ENCODE data around the gene DDX4.
"Not testable (repeated sequence)": the region's sequence is repeated elsewhere in the genome, so short reads cannot be mapped to it uniquely, and the experiment has no call there.

The DDX4 gene

GRCh38 chr5:55724281-55724680, 13.6 kb upstream of the DDX4 start:
- Histone ChIP-seq H3K27ac (ENCODE audit: low read depth, low read length) (no peak overlapping the region), H3K4me1 (ENCODE audit: control insufficient read depth, insufficient read depth, low read length) (no peaks in the 10 kb centered on the region), H3K9ac (ENCODE audit: low read length) (no peak overlapping the region), H3K9me3 (ENCODE audit: control insufficient read depth, insufficient read depth, low read depth, low read length) (0 out of 2 replicates have a peak, but pooled peaks cover 2% of the 10 kb centered on the region), H3K4me3 (ENCODE audit: low read depth, low read length) (no peak overlapping the region), H3K36me3 (ENCODE audit: control insufficient read depth, insufficient read depth, low read length) (no peaks in the 10 kb centered on the region), H3K27me3 (ENCODE audit: control insufficient read depth, insufficient read depth, low read length) (no peaks in the 10 kb centered on the region)

DNA sequence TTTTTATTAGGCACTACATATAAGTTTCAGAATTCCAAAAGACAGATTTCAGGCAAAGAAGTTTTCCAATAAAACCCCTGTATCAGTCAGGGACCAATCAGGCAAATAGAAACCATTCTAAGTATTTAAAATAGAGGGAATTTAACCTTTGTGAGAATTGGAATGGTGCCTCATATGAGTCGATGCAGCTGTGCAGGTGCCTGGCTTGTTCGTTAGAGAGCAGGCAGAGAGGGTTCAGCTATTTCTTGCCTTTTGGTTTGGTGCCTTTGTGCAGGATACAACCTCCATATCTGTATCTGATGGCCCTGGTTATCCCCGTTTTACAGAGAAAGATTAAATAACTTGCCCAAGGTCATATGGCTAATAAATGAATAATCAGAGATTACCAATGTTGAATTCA, 6.0 kb upstream of the DDX4 start:
- Histone ChIP-seq H3K27ac (ENCODE audit: low read depth, low read length) (no peak overlapping the region), H3K4me3 (ENCODE audit: low read depth, low read length) (no peak overlapping the region), H3K9ac (ENCODE audit: low read length) (no peak overlapping the region), H3K27me3 (ENCODE audit: control insufficient read depth, insufficient read depth, low read length) (no peaks in the 10 kb centered on the region), H3K9me3 (ENCODE audit: control insufficient read depth, insufficient read depth, low read depth, low read length) (no peaks in the 10 kb centered on the region), H3K36me3 (ENCODE audit: control insufficient read depth, insufficient read depth, low read length) (no peaks in the 10 kb centered on the region), H3K4me1 (ENCODE audit: control insufficient read depth, insufficient read depth, low read length) (no peaks in the 10 kb centered on the region)

DNA sequence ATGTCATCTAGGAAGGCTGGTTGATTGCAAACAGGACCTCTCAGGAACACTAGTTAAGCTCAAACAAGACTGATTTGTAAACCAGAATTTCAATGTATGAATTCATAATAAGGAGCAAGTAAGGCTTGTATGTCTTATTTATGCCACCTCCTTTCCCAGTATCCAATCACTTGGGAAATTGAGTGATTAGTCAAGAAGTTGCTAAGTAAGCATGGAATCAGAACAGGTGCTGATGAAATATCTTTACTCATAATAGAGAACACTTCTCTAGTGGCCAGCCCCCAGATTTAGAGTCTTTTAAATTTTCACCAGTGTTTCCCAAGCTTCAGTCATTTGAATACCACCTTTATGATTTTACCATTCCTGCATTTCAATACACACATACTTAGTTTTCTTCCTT, 5.3 kb upstream of the DDX4 start:
- Histone ChIP-seq H3K9ac (ENCODE audit: low read length) (no peak overlapping the region), H3K9me3 (ENCODE audit: control insufficient read depth, insufficient read depth, low read depth, low read length) (no peaks in the 10 kb centered on the region)

GRCh38 chr5:55734658-55735057, 3.2 kb upstream of the DDX4 start:
- H3K9ac ChIP-seq (ENCODE audit: low read length) = no peak overlapping the region
- H3K27ac ChIP-seq (ENCODE audit: low read depth, low read length) = no peak overlapping the region
- no peak overlapping the region for H3K4me3 ChIP-seq (ENCODE audit: low read depth, low read length)
- no peaks in the 10 kb centered on the region for H3K27me3 ChIP-seq (ENCODE audit: control insufficient read depth, insufficient read depth, low read length)
- no peaks in the 10 kb centered on the region for H3K36me3 ChIP-seq (ENCODE audit: control insufficient read depth, insufficient read depth, low read length)
- no peaks in the 10 kb centered on the region for H3K9me3 ChIP-seq (ENCODE audit: control insufficient read depth, insufficient read depth, low read depth, low read length)
- no peaks in the 10 kb centered on the region for H3K4me1 ChIP-seq (ENCODE audit: control insufficient read depth, insufficient read depth, low read length)

More for the DNA sequence above, 5.3 kb upstream of the DDX4 start:
- no peak overlapping the region for H3K27ac ChIP-seq (ENCODE audit: low read depth, low read length)
- no peaks in the 10 kb centered on the region for H3K4me1 ChIP-seq (ENCODE audit: control insufficient read depth, insufficient read depth, low read length)
- H3K36me3 ChIP-seq (ENCODE audit: control insufficient read depth, insufficient read depth, low read length) = no peaks in the 10 kb centered on the region
- no peak overlapping the region for H3K4me3 ChIP-seq (ENCODE audit: low read depth, low read length)
- H3K27me3 ChIP-seq (ENCODE audit: control insufficient read depth, insufficient read depth, low read length) = no peaks in the 10 kb centered on the region

DNA sequence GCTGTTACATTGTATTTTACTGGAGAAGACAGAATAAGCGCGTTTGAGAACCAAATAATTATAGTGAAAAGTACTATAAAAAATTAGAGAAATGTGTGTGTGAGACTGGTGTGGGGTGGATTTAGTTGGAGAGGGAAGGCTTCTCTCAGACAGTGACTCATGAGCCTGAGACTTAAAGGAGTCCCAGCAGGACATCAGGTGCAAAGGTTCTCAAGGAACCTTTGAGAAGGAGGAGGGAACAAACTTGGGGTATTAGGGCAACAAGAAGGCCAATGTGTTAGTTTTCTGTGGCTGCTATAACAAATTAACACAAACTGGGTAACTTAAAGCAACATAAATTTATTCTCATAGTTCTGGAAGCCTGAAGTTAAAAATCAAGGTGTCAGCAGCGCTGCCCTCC, 4.9 kb downstream of the DDX4 start:
- no peak overlapping the region for H3K9ac ChIP-seq (ENCODE audit: low read length)
- no peaks in the 10 kb centered on the region for H3K27me3 ChIP-seq (ENCODE audit: control insufficient read depth, insufficient read depth, low read length)
- no peaks in the 10 kb centered on the region for H3K36me3 ChIP-seq (ENCODE audit: control insufficient read depth, insufficient read depth, low read length)
- H3K4me3 ChIP-seq (ENCODE audit: low read depth, low read length) = no peak overlapping the region
- H3K4me1 ChIP-seq (ENCODE audit: control insufficient read depth, insufficient read depth, low read length) = peaks cover 5% of the 10 kb centered on the region; the same call in 1 of the 2 replicates
- H3K9me3 ChIP-seq (ENCODE audit: control insufficient read depth, insufficient read depth, low read depth, low read length) = no peaks in the 10 kb centered on the region
- no peak overlapping the region for H3K27ac ChIP-seq (ENCODE audit: low read depth, low read length)

DNA sequence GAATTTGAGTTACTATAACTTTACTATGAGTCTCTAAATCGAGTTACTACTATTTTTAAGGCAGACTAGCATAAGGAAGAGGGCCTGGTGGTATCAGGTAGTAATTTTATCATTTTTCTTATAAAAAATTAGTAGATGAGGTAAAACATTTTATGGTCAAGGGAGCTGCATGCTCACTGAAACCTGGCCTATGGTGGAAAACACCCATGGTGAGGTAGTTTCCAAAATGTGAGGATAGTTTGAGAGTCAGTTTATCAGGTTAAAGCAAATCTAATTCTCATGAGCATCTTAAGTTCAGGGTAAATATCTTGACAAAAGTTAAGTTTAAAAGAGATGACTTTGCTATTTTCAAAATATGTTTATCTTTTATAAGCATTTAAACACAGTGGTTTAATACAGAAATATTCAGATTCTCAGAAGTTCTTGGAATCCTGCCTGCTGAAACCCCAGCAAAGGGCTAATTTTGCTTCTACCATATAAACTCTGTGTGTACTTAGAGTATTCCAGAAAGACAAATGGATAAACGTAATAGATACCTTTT, 10.0 kb downstream of the DDX4 start:
- Histone ChIP-seq H3K9me3 (ENCODE audit: control insufficient read depth, insufficient read depth, low read depth, low read length) (no peaks in the 10 kb centered on the region), H3K27ac (ENCODE audit: low read depth, low read length) (no peak overlapping the region), H3K36me3 (ENCODE audit: control insufficient read depth, insufficient read depth, low read length) (no peaks in the 10 kb centered on the region), H3K4me3 (ENCODE audit: low read depth, low read length) (no peak overlapping the region), H3K4me1 (ENCODE audit: control insufficient read depth, insufficient read depth, low read length) (peaks cover 4% of the 10 kb centered on the region; the same call in 1 of the 2 replicates), H3K9ac (ENCODE audit: low read length) (no peak overlapping the region), H3K27me3 (ENCODE audit: control insufficient read depth, insufficient read depth, low read length) (no peaks in the 10 kb centered on the region)

- Histone ChIP-seq H3K9me3 (ENCODE audit: control insufficient read depth, insufficient read depth, low read depth, low read length) (no peaks in the 10 kb centered on the region), H3K4me3 (ENCODE audit: low read depth, low read length) (no peak overlapping the region), H3K36me3 (ENCODE audit: control insufficient read depth, insufficient read depth, low read length) (no peaks in the 10 kb centered on the region), H3K27me3 (ENCODE audit: control insufficient read depth, insufficient read depth, low read length) (no peaks in the 10 kb centered on the region), H3K4me1 (ENCODE audit: control insufficient read depth, insufficient read depth, low read length) (no peaks in the 10 kb centered on the region), H3K27ac (ENCODE audit: low read depth, low read length) (no peak overlapping the region), H3K9ac (ENCODE audit: low read length) (no peak overlapping the region)
These were observed 11.5 kb downstream of the DDX4 start for GRCh38 chr5:55749387-55749786.

DNA sequence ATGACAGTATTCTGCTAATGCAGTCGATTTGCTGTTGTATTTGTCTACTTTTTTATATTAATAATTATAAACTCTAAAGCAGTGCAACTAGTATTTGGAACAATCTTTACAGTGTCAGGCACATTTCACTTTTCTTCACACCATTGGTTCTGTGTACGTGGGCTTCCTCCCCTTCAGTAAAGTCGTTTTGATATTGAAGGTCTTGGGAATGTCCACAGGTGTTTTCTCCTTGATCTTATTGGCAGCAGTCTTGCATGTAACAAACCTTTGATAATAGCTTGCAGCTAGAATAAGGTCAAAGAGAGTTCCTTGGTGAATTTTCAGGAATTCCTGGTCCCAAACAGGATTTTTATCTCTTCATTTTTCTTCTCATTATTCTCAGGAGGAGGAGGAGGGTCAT, 12.2 kb downstream of the DDX4 start:
- Histone ChIP-seq H3K9ac (ENCODE audit: low read length) (no peak overlapping the region), H3K27me3 (ENCODE audit: control insufficient read depth, insufficient read depth, low read length) (no peaks in the 10 kb centered on the region), H3K27ac (ENCODE audit: low read depth, low read length) (no peak overlapping the region), H3K36me3 (ENCODE audit: control insufficient read depth, insufficient read depth, low read length) (no peaks in the 10 kb centered on the region), H3K4me3 (ENCODE audit: low read depth, low read length) (no peak overlapping the region), H3K4me1 (ENCODE audit: control insufficient read depth, insufficient read depth, low read length) (no peaks in the 10 kb centered on the region), H3K9me3 (ENCODE audit: control insufficient read depth, insufficient read depth, low read depth, low read length) (no peaks in the 10 kb centered on the region)

DNA sequence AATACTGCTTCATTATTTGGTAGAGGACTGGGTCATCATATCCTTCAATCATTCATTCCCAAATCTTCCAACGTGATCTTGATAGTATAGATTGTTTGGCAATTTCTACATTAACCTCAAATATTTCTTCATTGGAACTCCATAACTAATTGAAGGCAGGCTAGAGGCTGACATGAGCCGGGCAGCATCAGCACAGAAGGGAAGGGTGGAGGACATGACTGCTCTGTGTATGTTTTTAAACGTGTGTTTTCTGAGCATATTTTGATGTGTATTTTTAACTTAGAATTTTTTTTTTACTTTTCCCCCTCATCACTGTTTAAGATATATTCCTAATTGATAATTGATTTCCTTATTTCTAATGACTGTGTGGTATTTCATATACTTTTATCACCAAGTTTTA, 12.6 kb downstream of the DDX4 start:
- Histone ChIP-seq H3K36me3 (ENCODE audit: control insufficient read depth, insufficient read depth, low read length) (no peaks in the 10 kb centered on the region), H3K4me1 (ENCODE audit: control insufficient read depth, insufficient read depth, low read length) (no peaks in the 10 kb centered on the region), H3K27me3 (ENCODE audit: control insufficient read depth, insufficient read depth, low read length) (no peaks in the 10 kb centered on the region), H3K9ac (ENCODE audit: low read length) (no peak overlapping the region), H3K27ac (ENCODE audit: low read depth, low read length) (no peak overlapping the region), H3K4me3 (ENCODE audit: low read depth, low read length) (no peak overlapping the region), H3K9me3 (ENCODE audit: control insufficient read depth, insufficient read depth, low read depth, low read length) (no peaks in the 10 kb centered on the region)

DNA sequence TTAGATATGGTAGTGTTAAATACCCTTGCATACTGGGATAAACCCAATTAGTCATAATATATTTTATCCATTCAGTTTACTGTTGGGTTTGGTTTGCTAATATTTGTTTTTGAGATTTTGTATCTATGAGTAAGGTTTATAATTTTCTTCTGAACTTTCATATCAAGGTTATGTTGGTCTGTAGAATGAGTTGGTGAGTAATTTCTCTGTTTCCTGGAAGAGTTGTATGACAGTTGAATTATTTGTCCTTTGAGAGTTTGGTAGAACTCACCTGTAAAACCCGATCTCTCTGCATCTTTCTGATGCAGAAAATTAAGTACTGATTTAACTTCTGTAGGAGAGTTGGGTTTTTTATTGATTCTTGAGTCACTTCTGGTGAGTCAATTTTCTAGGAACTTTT, 20.4 kb downstream of the DDX4 start:
- Histone ChIP-seq H3K4me1 (ENCODE audit: control insufficient read depth, insufficient read depth, low read length) (no peaks in the 10 kb centered on the region), H3K9ac (ENCODE audit: low read length) (no peak overlapping the region), H3K4me3 (ENCODE audit: low read depth, low read length) (no peak overlapping the region), H3K9me3 (ENCODE audit: control insufficient read depth, insufficient read depth, low read depth, low read length) (no peaks in the 10 kb centered on the region), H3K36me3 (ENCODE audit: control insufficient read depth, insufficient read depth, low read length) (no peaks in the 10 kb centered on the region), H3K27ac (ENCODE audit: low read depth, low read length) (no peak overlapping the region), H3K27me3 (ENCODE audit: control insufficient read depth, insufficient read depth, low read length) (no peaks in the 10 kb centered on the region)

DNA sequence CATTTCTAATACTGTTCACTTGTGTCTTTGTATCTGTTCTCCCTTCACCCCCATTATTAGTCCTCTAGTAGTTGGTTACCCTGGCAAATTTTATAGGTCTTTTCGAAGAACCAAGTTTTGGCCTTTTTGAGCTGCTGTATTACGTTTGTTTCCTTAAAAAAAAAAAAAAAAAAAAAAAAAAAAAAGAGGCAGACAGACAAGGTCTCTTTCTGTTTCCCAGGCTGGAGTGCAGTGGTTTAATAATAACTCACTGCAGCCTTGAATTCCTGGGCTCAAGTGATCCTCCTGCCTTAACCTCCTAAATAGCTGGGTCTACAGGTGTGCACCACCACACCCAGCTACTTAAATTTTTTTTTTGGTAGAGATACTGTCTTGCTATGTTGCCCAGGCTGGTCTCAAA, 20.9 kb downstream of the DDX4 start:
- H3K27me3 ChIP-seq (ENCODE audit: control insufficient read depth, insufficient read depth, low read length) = no peaks in the 10 kb centered on the region
- no peak overlapping the region for H3K4me3 ChIP-seq (ENCODE audit: low read depth, low read length)
- no peaks in the 10 kb centered on the region for H3K36me3 ChIP-seq (ENCODE audit: control insufficient read depth, insufficient read depth, low read length)
- H3K9me3 ChIP-seq (ENCODE audit: control insufficient read depth, insufficient read depth, low read depth, low read length) = no peaks in the 10 kb centered on the region
- H3K4me1 ChIP-seq (ENCODE audit: control insufficient read depth, insufficient read depth, low read length) = no peaks in the 10 kb centered on the region
- H3K27ac ChIP-seq (ENCODE audit: low read depth, low read length) = no peak overlapping the region
- H3K9ac ChIP-seq (ENCODE audit: low read length) = no peak overlapping the region

GRCh38 chr5:55761721-55762120, 23.9 kb downstream of the DDX4 start:
- not testable (repeated sequence) for H3K9ac ChIP-seq (ENCODE audit: low read length); H3K9me3 ChIP-seq (ENCODE audit: control insufficient read depth, insufficient read depth, low read depth, low read length); H3K27ac ChIP-seq (ENCODE audit: low read depth, low read length); H3K4me1 ChIP-seq (ENCODE audit: control insufficient read depth, insufficient read depth, low read length); H3K4me3 ChIP-seq (ENCODE audit: low read depth, low read length); H3K27me3 ChIP-seq (ENCODE audit: control insufficient read depth, insufficient read depth, low read length); H3K36me3 ChIP-seq (ENCODE audit: control insufficient read depth, insufficient read depth, low read length)

Measured in HUES6 (cell line).